Measurements from ENCODE around the gene VPS25. TPM values are rescaled to one million over a fixed set of nuclear protein-coding genes. Genes with fewer than 3 reads are reported as not detected.

The VPS25 gene
- total RNA-seq, 1 donor from 2014 or later: 76.5 TPM

GRCh38 chr17:42818379-42818778 is 45.1 kb downstream of the VPS25 start:
- DNase-seq (ENCODE audit: low spot score, unreplicated experiment): no peak
- H3K4me3 Mint-ChIP-seq (ENCODE audit: low read depth): no peak overlapping the region
- H3K36me3 Mint-ChIP-seq (ENCODE audit: insufficient read depth): peaks cover 21% of the 10 kb centered on the region
- H3K27me3 Mint-ChIP-seq: no peaks in the 10 kb centered on the region
- H3K9me3 Mint-ChIP-seq (ENCODE audit: low read depth): no peaks in the 10 kb centered on the region
- H3K4me1 Mint-ChIP-seq (ENCODE audit: low read depth): peaks cover 1% of the 10 kb centered on the region
- no peak for TF ChIP-seq CTCF (IDR thresholded peaks at IDR 0.05; ENCODE audit: unreplicated experiment)
- H3K27ac Mint-ChIP-seq: no peak overlapping the region

- DNase-seq (ENCODE audit: low spot score, unreplicated experiment): peak; percentile 28
- Mint-ChIP-seq H3K9me3 (ENCODE audit: low read depth) (no peaks in the 10 kb centered on the region), H3K4me1 (ENCODE audit: low read depth) (peaks cover 5% of the 10 kb centered on the region), H3K36me3 (ENCODE audit: insufficient read depth) (peaks cover 12% of the 10 kb centered on the region), H3K27ac (peak overlapping the region; percentile 71), H3K27me3 (no peaks in the 10 kb centered on the region), H3K4me3 (ENCODE audit: low read depth) (no peak overlapping the region)
- TF ChIP-seq CTCF (IDR thresholded peaks at IDR 0.05; ENCODE audit: unreplicated experiment): peak; percentile 80
Measured at GRCh38 chr17:42819939-42820535, 46.8 kb downstream of the VPS25 start.

- no peaks in the 10 kb centered on the region for H3K9me3 Mint-ChIP-seq (ENCODE audit: low read depth)
- no peak overlapping the region for H3K27ac Mint-ChIP-seq
- H3K4me3 Mint-ChIP-seq (ENCODE audit: low read depth): no peak overlapping the region
- peaks cover 10% of the 10 kb centered on the region for H3K36me3 Mint-ChIP-seq (ENCODE audit: insufficient read depth)
- no peak for TF ChIP-seq CTCF (IDR thresholded peaks at IDR 0.05; ENCODE audit: unreplicated experiment)
- peaks cover 5% of the 10 kb centered on the region for H3K4me1 Mint-ChIP-seq (ENCODE audit: low read depth)
- no peaks in the 10 kb centered on the region for H3K27me3 Mint-ChIP-seq
- DNase-seq (ENCODE audit: low spot score, unreplicated experiment): no peak
Measured at GRCh38 chr17:42821176-42821575, 47.9 kb downstream of the VPS25 start.

GRCh38 chr17:42827472-42827871 is 54.2 kb downstream of the VPS25 start:
- Mint-ChIP-seq H3K4me3 (ENCODE audit: low read depth) (no peak overlapping the region), H3K36me3 (ENCODE audit: insufficient read depth) (no peaks in the 10 kb centered on the region)

More at GRCh38 chr17:42827472-42827871, 54.2 kb downstream of the VPS25 start:
- H3K9me3 Mint-ChIP-seq (ENCODE audit: low read depth): no peaks in the 10 kb centered on the region
- H3K4me1 Mint-ChIP-seq (ENCODE audit: low read depth): peaks cover 11% of the 10 kb centered on the region
- TF ChIP-seq CTCF (IDR thresholded peaks at IDR 0.05; ENCODE audit: unreplicated experiment): no peak
- no peak overlapping the region for H3K27ac Mint-ChIP-seq
- DNase-seq (ENCODE audit: low spot score, unreplicated experiment): no peak
- H3K27me3 Mint-ChIP-seq: peaks cover 23% of the 10 kb centered on the region

Small RNAs within 50 kb of the gene (microRNA-seq; reads per million reads assigned to microRNA genes)
- 2.4 reads per million for gene MIR6781 (ENCODE audit: borderline number of aligned reads, unreplicated experiment)

Other genes starting within 250 kb of the VPS25 start
- gene NAGLU, start 237.2 kb upstream of the VPS25 start, total RNA-seq: 19.0 and 22.9 TPM in 2 replicates
- gene HSD17B1, start 220.5 kb upstream of the VPS25 start, total RNA-seq: 1.4 and 2.4 TPM in 2 replicates
- 60.0 and 66.9 TPM in 2 replicates for gene COASY, start 211.3 kb upstream of the VPS25 start, total RNA-seq
- gene MLX, start 206.3 kb upstream of the VPS25 start, total RNA-seq: 26.8 and 33.7 TPM in 2 replicates
- 18.1 and 19.6 TPM in 2 replicates for gene PSMC3IP, start 195.7 kb upstream of the VPS25 start, total RNA-seq
- 66.2 and 80.5 TPM in 2 replicates for gene RETREG3, start 164.1 kb upstream of the VPS25 start, total RNA-seq
- gene TUBG1, start 163.8 kb upstream of the VPS25 start, total RNA-seq: 53.8 and 53.9 TPM in 2 replicates
- 26.9 and 31.3 TPM in 2 replicates for gene TUBG2, start 114.2 kb upstream of the VPS25 start, total RNA-seq
- gene PLEKHH3, start 96.5 kb upstream of the VPS25 start, total RNA-seq: 14.1 and 16.2 TPM in 2 replicates
- gene CCR10, start 91.6 kb upstream of the VPS25 start, total RNA-seq: 0.49 and 1.1 TPM in 2 replicates
- gene CNTNAP1, start 90.9 kb upstream of the VPS25 start, total RNA-seq: 2.3 and 2.5 TPM in 2 replicates
- 31.4 and 31.9 TPM in 2 replicates for gene EZH1, start 28.4 kb upstream of the VPS25 start, total RNA-seq
- 4.3 and 4.4 TPM in 2 replicates for gene RAMP2, start 12.2 kb upstream of the VPS25 start, total RNA-seq
- 5.8 and 6.3 TPM in 2 replicates for gene WNK4, start 7.2 kb downstream of the VPS25 start, total RNA-seq
- 84.9 and 85.4 TPM in 2 replicates for gene COA3, start 25.3 kb downstream of the VPS25 start, total RNA-seq
- not detected in 2 replicates for gene CNTD1, start 25.4 kb downstream of the VPS25 start, total RNA-seq
- gene BECN1, start 50.8 kb downstream of the VPS25 start, total RNA-seq: 63.4 and 67.1 TPM in 2 replicates
- gene PSME3, start 59.9 kb downstream of the VPS25 start, total RNA-seq: 121 and 129 TPM in 2 replicates
- gene AOC2, start 71.1 kb downstream of the VPS25 start, total RNA-seq: 4.1 and 4.3 TPM in 2 replicates
- gene AOC3, start 77.8 kb downstream of the VPS25 start, total RNA-seq: 1.2 and 2.6 TPM in 2 replicates
- gene G6PC1, start 127.3 kb downstream of the VPS25 start, total RNA-seq: not detected in 2 replicates
- gene AARSD1, start 191.0 kb downstream of the VPS25 start, total RNA-seq: 59.3 and 69.8 TPM in 2 replicates
- 5.6 and 6.5 TPM in 2 replicates for gene PTGES3L, start 206.6 kb downstream of the VPS25 start, total RNA-seq
- 21.0 and 22.6 TPM in 2 replicates for gene RUNDC1, start 207.1 kb downstream of the VPS25 start, total RNA-seq
- 862 and 881 TPM in 2 replicates for gene RPL27, start 225.0 kb downstream of the VPS25 start, total RNA-seq
- 1.2 and 1.6 TPM in 2 replicates for gene IFI35, start 233.3 kb downstream of the VPS25 start, total RNA-seq
- 201 and 202 TPM in 2 replicates for gene VAT1, start 248.9 kb downstream of the VPS25 start, total RNA-seq

All from progenitor cell of endocrine pancreas (in vitro differentiated cells).